C4-2B (cell line): ENCODE measurements around the gene ANOS1.

Experiments
- H3K27ac ChIP-seq: fragments of 450-650 bp; 2 replicates; pipeline ENCODE4 v1.5.1; 2017
- ZFX ChIP-seq: fragments of 450-650 bp; IDR thresholded peaks from 2 replicates; pipeline ENCODE4 v1.6.1; 2017
- TF ChIP-seq, protein P1 (sequence below): fragments of 450-650 bp; conservative IDR thresholded peaks from 2 replicates; pipeline ENCODE4 v1.5.1; 2017; ENCODE audit warnings: mild to moderate bottlenecking

ANOS1 gene

DNA sequence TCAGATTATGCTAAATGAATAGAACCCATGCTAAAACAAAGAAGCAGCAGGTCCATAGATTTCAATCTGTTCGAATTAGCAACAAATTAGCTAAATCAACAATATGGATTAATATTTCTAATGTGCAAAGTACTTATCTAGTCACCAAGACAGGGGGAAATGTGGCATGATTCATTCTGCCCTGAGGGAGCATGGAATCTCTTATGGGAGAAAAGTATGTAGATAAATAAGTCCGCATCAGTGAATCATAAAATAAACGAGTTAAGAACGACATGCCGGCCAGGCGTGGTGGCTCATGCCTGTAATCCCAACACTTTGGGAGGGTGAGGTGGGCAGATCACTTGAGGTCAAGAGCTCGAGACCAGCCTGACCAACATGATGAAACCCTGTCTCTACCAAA, 102.1 kb downstream of the ANOS1 start:
- TF ChIP-seq ZFX = no peak
- TF ChIP-seq, protein P1, sequence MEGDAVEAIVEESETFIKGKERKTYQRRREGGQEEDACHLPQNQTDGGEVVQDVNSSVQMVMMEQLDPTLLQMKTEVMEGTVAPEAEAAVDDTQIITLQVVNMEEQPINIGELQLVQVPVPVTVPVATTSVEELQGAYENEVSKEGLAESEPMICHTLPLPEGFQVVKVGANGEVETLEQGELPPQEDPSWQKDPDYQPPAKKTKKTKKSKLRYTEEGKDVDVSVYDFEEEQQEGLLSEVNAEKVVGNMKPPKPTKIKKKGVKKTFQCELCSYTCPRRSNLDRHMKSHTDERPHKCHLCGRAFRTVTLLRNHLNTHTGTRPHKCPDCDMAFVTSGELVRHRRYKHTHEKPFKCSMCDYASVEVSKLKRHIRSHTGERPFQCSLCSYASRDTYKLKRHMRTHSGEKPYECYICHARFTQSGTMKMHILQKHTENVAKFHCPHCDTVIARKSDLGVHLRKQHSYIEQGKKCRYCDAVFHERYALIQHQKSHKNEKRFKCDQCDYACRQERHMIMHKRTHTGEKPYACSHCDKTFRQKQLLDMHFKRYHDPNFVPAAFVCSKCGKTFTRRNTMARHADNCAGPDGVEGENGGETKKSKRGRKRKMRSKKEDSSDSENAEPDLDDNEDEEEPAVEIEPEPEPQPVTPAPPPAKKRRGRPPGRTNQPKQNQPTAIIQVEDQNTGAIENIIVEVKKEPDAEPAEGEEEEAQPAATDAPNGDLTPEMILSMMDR = no peak
- no peak overlapping the region for H3K27ac ChIP-seq

- H3K27ac ChIP-seq = no peak overlapping the region
- TF ChIP-seq, protein P1 = no peak
- no peak for TF ChIP-seq ZFX
These were observed 104.1 kb downstream of the ANOS1 start for GRCh38 chrX:8627796-8628195.

GRCh38 chrX:8607326-8607725, 124.6 kb downstream of the ANOS1 start:
- H3K27ac ChIP-seq = no peak overlapping the region
- TF ChIP-seq, protein P1 = no peak
- no peak for TF ChIP-seq ZFX

- no peak overlapping the region for H3K27ac ChIP-seq
- TF ChIP-seq, protein P1 = no peak
- TF ChIP-seq ZFX = no peak
These were observed 127.8 kb downstream of the ANOS1 start for GRCh38 chrX:8604131-8604530.

DNA sequence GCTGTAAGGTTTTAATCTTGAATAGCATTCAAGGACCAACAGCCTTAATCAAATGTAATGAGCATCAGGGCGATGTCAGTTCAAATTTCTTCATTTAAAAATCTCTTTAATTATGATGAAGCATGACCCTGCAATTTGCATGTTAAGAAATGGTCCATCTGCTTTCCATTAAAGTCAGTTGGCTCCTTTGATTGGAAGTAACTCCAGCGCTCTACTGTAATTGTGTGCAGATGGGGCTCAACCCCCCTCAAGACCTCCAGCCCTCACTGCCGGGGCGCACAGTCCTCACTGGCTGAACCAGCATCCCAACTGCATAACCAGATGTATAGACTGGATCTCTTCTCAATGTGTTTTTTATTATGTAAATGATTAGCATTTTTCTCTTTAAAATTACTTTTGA, 140.4 kb downstream of the ANOS1 start:
- H3K27ac ChIP-seq = no peak overlapping the region
- TF ChIP-seq, protein P1 = no peak
- no peak for TF ChIP-seq ZFX

- TF ChIP-seq, protein P1 = no peak
- no peak for TF ChIP-seq ZFX
- H3K27ac ChIP-seq = no peak overlapping the region
These were observed 145.0 kb downstream of the ANOS1 start for GRCh38 chrX:8586953-8587352.

GRCh38 chrX:8579602-8580001, 152.3 kb downstream of the ANOS1 start:
- H3K27ac ChIP-seq = no peak overlapping the region
- TF ChIP-seq, protein P1 = no peak
- TF ChIP-seq ZFX = no peak
